Right lobe of liver (tissue), 6 donors: Measurements from ENCODE around the gene PSMD2. TPM values are rescaled to one million over a fixed set of nuclear protein-coding genes. Genes with fewer than 3 reads are reported as not detected.
A peak's percentile ranks its signal among the peaks of the same experiment; 100 is the strongest.

Experiments used
- ATAC-seq, 4 donors: fragments of 200-7000 bp; cut with Tn5 transposase; one replicate each; pipeline ENCODE4 v1.9.1; 2020; ENCODE audit warnings: mild to moderate bottlenecking in 4 of 4, moderate library complexity in 4 of 4
- DNase-seq, 3 donors: peaks; one replicate each; pipeline ENCODE4 v3.0.0-alpha.2; 2020
- H3K27ac ChIP-seq, 3 donors: fragments of 200-600 bp; one replicate each; pipeline ENCODE4 v1.8.0; 2022
- H3K27me3 ChIP-seq, 2 donors: fragments of 200-600 bp; one replicate each; pipeline ENCODE4 v1.8.0; 2022
- H3K36me3 ChIP-seq, 4 donors: fragments of 200-600 bp; sonication (generic) in 1 of 4; one replicate each; pipeline versions ENCODE4 v1.5.1 to v1.8.0; 2017 to 2022; ENCODE audit warnings: control low read depth in 1 of 4
- H3K4me1 ChIP-seq, 4 donors: fragments of 200-600 bp; sonication (generic) in 1 of 4; one replicate each; pipeline versions ENCODE4 v1.5.1 to v1.8.0; 2017 to 2022; ENCODE audit warnings: control low read depth in 1 of 4
- H3K4me3 ChIP-seq, 3 donors: fragments of 200-600 bp; one replicate each; pipeline ENCODE4 v1.8.0; 2022
- H3K9me3 ChIP-seq, 4 donors: fragments of 200-600 bp; sonication (generic) in 1 of 4; one replicate each; pipeline versions ENCODE4 v1.5.1 to v1.8.0; 2017 to 2022; ENCODE audit warnings: control low read depth in 1 of 4
- CTCF ChIP-seq, 4 donors: fragments of 200-600 bp in 3 of 4; fragments of 450-650 bp in 1 of 4; IDR thresholded peaks; one replicate each; pipeline versions ENCODE4 v1.5.1 to v1.8.0; 2016 to 2022; ENCODE audit warnings: antibody characterized with exemption in 4 of 4, mild to moderate bottlenecking in 2 of 4
- POLR2A ChIP-seq: fragments of 450-650 bp; IDR thresholded peaks from one replicate; pipeline ENCODE4 v1.6.1; 2017; ENCODE audit warnings: antibody characterized with exemption, mild to moderate bottlenecking
- WGBS: methylation state at CpG from one replicate; pipeline ENCODE4 v1.1.6; 2018; ENCODE audit warnings: low coverage, low lambda C conversion rate; ENCODE audit not compliant: insufficient coverage; ENCODE audit errors: missing lambda C conversion rate; 5-methylcytosine and 5-hydroxymethylcytosine counted together
- intact Hi-C, 2 donors: fragments of 100-400 bp; cut with DNase I; formaldehyde crosslinking; loops; one replicate each; pipeline versions ENCODE4 v1.11.2 to v1.14.1; 2022
- total RNA-seq, 6 experiments: library from RNA; depleted of rRNA in 2 of 6; stranded (reverse); fragments of >200 nt in 2 of 6; fragmentation: NEBNext Ultra II Directional in 3 of 6; extraction: Animal tissue kit (Norgen Biotek cat#: 25700) in 3 of 6; gene quantifications; one replicate each; pipeline versions ENCODE4 v1.1.0 to v1.2.4, GENCODE V29; 2016 to 2023
- donor health status: DM: no; HTN: yes; CAD: no.
- donor health status: DM: no; HTN: no; CAD: no.
- donor health status: DM: no; HTN: no; CAD: no.
- donor health status: DM: no; HTN: yes; CAD: no.
- donor health status: DM: no; HTN: yes; CAD: no.

PSMD2 gene
- total RNA-seq, 6 experiments from 2014 or later, result 85.5 to 153 (median 103) TPM

- Histone ChIP-seq H3K4me1 (peaks cover 3 to 52% (median 22%) of the 10 kb centered on the region in 4 donors), H3K36me3 (peaks cover 6 to 31% (median 16%) of the 10 kb centered on the region in 4 donors), H3K27ac (peak overlapping the region in 1 of 3 donors; percentile 42), H3K27me3 (no peaks in the 10 kb centered on the region), H3K4me3 (peak overlapping the region; percentile 93 to 98 (median 96)), H3K9me3 (no peaks in the 10 kb centered on the region)
- no peak for ATAC-seq
- no peak for DNase-seq
- intact Hi-C loops, result no loop called here
- TF ChIP-seq POLR2A (no peak), CTCF (IDR thresholded peaks at IDR 0.05) (no peak)
- WGBS, result 71% methylated on average over 6 of the region's 7 CpGs
Observed at GRCh38 chr3:184316792-184317191, 17.8 kb downstream of the PSMD2 start.

- Histone ChIP-seq H3K9me3 (no peaks in the 10 kb centered on the region), H3K36me3 (peaks cover 9 to 35% (median 20%) of the 10 kb centered on the region in 4 donors), H3K4me3 (peak overlapping the region; percentile 93 to 98 (median 96)), H3K27me3 (no peaks in the 10 kb centered on the region), H3K4me1 (peaks cover 3 to 56% (median 24%) of the 10 kb centered on the region in 4 donors), H3K27ac (peak overlapping the region in 1 of 3 donors; percentile 42)
- 20% methylated on average over 4 of the region's 5 CpGs for WGBS
- ATAC-seq, result no peak
- no peak for TF ChIP-seq CTCF (IDR thresholded peaks at IDR 0.05)
- no peak for TF ChIP-seq POLR2A
- intact Hi-C loops, result no loop called here
- no peak for DNase-seq
Observed at GRCh38 chr3:184317201-184317600, 18.2 kb downstream of the PSMD2 start.

- 0% methylated on average over 4 of the region's 4 CpGs for WGBS
- Histone ChIP-seq H3K4me1 (peaks cover 3 to 67% (median 25%) of the 10 kb centered on the region in 4 donors), H3K27me3 (no peaks in the 10 kb centered on the region), H3K9me3 (no peaks in the 10 kb centered on the region), H3K4me3 (peak overlapping the region; percentile 18 to 46 (median 28)), H3K27ac (peak overlapping the region; percentile 34 to 83 (median 58)), H3K36me3 (peaks cover 22 to 64% (median 44%) of the 10 kb centered on the region in 4 donors)
- peak; percentile 98 to 99 (median 98) for DNase-seq
- ATAC-seq, result peak; percentile 82 to 91 (median 84)
- intact Hi-C loops, result no loop called here
- no peak for TF ChIP-seq CTCF (IDR thresholded peaks at IDR 0.05)
- TF ChIP-seq POLR2A, result no peak
Observed at GRCh38 chr3:184320104-184320445, 21.0 kb downstream of the PSMD2 start.

- no peaks in the 10 kb centered on the region for H3K9me3 ChIP-seq
- 91% methylated on average over 5 of the region's 5 CpGs for WGBS
- peak overlapping the region in 1 of 3 donors; percentile 83 for H3K27ac ChIP-seq
- TF ChIP-seq POLR2A (no peak), CTCF (IDR thresholded peaks at IDR 0.05) (no peak)
- ATAC-seq, result no peak
- no peak overlapping the region for H3K4me3 ChIP-seq
- DNase-seq, result no peak
- intact Hi-C loops, result no loop called here
- H3K4me1 ChIP-seq, result peaks cover 3 to 61% (median 25%) of the 10 kb centered on the region in 4 donors
- H3K36me3 ChIP-seq, result peaks cover 35 to 79% (median 59%) of the 10 kb centered on the region in 4 donors
- no peaks in the 10 kb centered on the region for H3K27me3 ChIP-seq
Observed at GRCh38 chr3:184321666-184322065, 22.6 kb downstream of the PSMD2 start.
